Measurements from ENCODE around the gene HECTD4.

Gene HECTD4

GRCh38 chr12:112125250-112125999 lies 256.8 kb downstream of the HECTD4 start, which contains the start of gene TRAFD1:
Gene TRAFD1 (plus strand): TSS chr12:112125560. CDS start chr12:112130523, 4,963 bp downstream.
- no peak for TF ChIP-seq CTCF (IDR thresholded peaks at IDR 0.05)

GRCh38 chr12:112124918-112125249 lies 257.3 kb downstream of the HECTD4 start:
- TF ChIP-seq CTCF (IDR thresholded peaks at IDR 0.05), result no peak

GRCh38 chr12:112122823-112123690 lies 259.2 kb downstream of the HECTD4 start:
- TF ChIP-seq CTCF (IDR thresholded peaks at IDR 0.05), result no peak

GRCh38 chr12:112121780-112122565 lies 260.3 kb downstream of the HECTD4 start:
- TF ChIP-seq CTCF (IDR thresholded peaks at IDR 0.05), result no peak

- no peak for TF ChIP-seq CTCF (IDR thresholded peaks at IDR 0.05)
Observed at GRCh38 chr12:112117685-112118084, 264.5 kb downstream of the HECTD4 start.

GRCh38 chr12:112116232-112117060 lies 265.8 kb downstream of the HECTD4 start:
- no peak for TF ChIP-seq CTCF (IDR thresholded peaks at IDR 0.05)
